DMS153 treated with DMSO at 0.1 percent for 48 hours (cell line): Measurements from ENCODE around the gene TTC39C.
"Not testable (repeated sequence)": the region's sequence is repeated elsewhere in the genome, so short reads cannot be mapped to it uniquely, and the experiment has no call there.

ENCODE experiments used
- DNase-seq: peaks from one replicate; lab custom pipeline; 2025; ENCODE audit not compliant: unreplicated experiment; lab: John Stamatoyannopoulos, UW

TTC39C gene

DNA sequence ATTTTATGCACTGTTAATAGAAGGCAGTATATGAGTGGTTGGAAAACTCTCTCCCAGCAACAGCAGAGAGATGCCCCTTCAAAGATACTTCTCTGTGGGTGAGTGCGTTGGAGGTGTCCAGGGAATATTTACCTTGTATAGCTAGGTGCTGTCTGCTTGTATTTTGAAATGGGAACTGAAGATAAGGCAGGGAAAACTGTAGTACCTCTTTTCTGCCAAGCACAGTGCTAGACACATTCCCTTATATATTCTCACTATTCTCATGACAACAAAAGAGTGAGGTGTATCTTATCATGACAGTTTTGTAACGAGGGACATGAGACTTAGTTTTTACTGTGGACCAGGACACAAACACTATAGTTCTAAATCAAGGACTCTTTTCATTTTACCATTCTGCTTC is 2.1 kb downstream of the TTC39C start:
- peak; percentile 52 for DNase-seq

DNA sequence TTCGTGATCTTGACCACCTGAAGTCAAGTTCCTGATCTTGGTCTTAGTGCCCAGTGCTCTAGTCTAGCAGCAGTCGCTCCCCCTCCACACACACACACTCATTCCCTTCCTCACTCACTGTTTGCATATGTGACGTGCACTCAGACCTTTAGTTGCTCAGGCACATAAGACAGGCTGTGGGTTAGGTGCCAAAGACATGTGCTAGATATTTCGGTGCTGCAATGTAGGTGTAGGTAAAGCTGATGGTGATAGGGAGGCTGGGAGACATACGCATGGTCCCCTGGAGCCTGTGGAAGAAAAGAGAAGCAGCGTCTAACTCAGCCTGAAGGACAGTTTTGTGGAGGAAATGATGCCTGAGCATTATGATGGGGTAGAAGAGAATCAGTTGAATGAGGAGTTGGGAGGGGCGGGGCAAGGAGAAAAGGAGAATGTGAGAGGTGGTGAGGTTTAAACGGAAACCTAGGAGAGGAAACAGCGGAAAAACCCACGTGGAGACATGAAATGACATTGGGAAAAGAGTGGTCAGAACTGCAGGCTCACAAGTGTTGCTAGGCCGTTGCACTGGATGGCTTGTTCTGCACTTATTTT is 3.8 kb downstream of the TTC39C start:
- DNase-seq: no peak

- no peak for DNase-seq
These were observed 5.2 kb downstream of the TTC39C start for GRCh38 chr18:24019641-24020331.

GRCh38 chr18:24021505-24021904 is 7.0 kb downstream of the TTC39C start:
- no peak for DNase-seq

GRCh38 chr18:24022161-24022560 is 7.6 kb downstream of the TTC39C start:
- DNase-seq: no peak

GRCh38 chr18:24023185-24023814 is 8.7 kb downstream of the TTC39C start:
- no peak for DNase-seq

DNA sequence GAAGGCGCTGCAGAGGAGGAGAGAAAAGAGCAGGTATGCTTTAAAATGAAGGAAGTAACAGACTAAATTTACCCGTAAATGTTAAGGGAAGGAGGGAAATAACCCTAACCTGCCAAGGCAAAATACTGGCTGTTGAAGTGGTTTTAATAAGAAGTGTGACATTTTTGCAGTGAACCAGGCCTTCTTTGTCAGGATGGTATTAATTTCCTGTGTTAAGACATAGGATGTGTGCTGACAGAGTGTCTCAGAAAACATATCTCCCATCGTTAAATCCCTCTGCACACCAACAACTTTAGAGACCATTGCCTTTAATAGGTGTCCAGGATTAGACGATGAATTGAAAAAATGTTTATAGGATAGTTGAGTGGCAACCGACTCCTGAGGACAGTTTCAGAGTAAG is 9.9 kb downstream of the TTC39C start:
- no peak for DNase-seq

- DNase-seq: no peak
These were observed 11.9 kb downstream of the TTC39C start for GRCh38 chr18:24026457-24026856.

DNA sequence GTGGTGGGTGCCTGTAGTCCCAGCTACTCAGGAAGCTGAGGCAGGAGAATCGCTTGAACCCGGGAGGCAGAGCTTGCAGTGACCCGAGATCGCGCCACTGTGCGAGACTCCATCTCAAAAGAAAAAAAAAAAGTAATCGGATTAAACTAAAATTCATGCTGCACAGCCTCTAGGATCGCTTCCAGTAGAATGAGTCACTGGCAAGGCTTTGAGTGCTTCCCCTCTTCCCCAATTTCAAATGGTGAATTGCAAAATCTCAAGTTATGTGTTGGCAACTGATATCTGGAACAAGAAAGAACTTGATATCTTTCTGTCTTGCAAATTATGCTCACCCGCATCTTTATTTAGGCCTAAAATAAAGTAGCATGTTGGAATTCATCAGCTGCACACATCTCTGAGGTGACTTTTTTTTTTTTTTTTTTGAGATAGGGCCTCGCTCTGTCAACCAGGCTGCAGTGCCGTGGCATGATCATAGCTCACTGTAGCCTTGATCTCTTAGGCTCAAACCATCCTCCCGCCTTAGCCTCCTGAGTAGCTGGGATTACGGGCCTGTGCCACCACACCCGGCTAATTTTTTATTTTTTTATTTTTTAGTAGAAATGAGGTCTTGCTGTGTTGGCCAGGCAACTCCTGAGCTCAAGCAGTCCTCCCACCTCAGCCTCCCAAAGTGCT is 12.7 kb downstream of the TTC39C start:
- DNase-seq: no peak

- not testable (repeated sequence) for DNase-seq
These were observed 14.4 kb downstream of the TTC39C start for GRCh38 chr18:24028946-24029345.

DNA sequence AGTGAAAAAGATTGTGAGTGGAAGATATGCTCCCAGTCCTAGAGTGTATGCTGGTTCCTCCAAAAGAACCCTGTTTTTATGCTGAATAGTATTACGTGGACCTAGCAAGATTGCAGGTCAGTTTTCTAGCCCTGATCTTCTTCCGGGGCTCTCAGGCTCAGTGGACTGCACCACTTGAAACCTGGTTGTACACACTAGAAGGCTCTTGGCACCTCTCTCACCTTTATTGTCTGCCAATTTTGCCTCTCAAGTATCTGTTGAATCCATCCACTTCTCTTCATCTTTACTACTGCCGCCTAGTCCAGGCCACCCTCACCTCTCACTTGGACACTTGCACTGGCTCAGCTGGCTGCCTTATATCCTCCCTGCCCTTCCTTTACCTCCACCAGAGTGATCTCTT is 16.8 kb downstream of the TTC39C start:
- no peak for DNase-seq

- no peak for DNase-seq
These were observed 17.4 kb downstream of the TTC39C start for GRCh38 chr18:24031916-24032315.

- DNase-seq: no peak
These were observed 19.3 kb downstream of the TTC39C start for GRCh38 chr18:24033641-24034412.

- no peak for DNase-seq
These were observed 20.8 kb downstream of the TTC39C start for GRCh38 chr18:24035316-24035715.

GRCh38 chr18:24039671-24040070 is 25.1 kb downstream of the TTC39C start:
- no peak for DNase-seq

- DNase-seq: no peak
These were observed 27.1 kb downstream of the TTC39C start for GRCh38 chr18:24041691-24042090.

- DNase-seq: no peak
These were observed 28.8 kb downstream of the TTC39C start for GRCh38 chr18:24043403-24043802.

GRCh38 chr18:24048261-24048660 is 33.7 kb downstream of the TTC39C start:
- DNase-seq: no peak

GRCh38 chr18:24049142-24049541 is 34.6 kb downstream of the TTC39C start:
- DNase-seq: no peak

DNA sequence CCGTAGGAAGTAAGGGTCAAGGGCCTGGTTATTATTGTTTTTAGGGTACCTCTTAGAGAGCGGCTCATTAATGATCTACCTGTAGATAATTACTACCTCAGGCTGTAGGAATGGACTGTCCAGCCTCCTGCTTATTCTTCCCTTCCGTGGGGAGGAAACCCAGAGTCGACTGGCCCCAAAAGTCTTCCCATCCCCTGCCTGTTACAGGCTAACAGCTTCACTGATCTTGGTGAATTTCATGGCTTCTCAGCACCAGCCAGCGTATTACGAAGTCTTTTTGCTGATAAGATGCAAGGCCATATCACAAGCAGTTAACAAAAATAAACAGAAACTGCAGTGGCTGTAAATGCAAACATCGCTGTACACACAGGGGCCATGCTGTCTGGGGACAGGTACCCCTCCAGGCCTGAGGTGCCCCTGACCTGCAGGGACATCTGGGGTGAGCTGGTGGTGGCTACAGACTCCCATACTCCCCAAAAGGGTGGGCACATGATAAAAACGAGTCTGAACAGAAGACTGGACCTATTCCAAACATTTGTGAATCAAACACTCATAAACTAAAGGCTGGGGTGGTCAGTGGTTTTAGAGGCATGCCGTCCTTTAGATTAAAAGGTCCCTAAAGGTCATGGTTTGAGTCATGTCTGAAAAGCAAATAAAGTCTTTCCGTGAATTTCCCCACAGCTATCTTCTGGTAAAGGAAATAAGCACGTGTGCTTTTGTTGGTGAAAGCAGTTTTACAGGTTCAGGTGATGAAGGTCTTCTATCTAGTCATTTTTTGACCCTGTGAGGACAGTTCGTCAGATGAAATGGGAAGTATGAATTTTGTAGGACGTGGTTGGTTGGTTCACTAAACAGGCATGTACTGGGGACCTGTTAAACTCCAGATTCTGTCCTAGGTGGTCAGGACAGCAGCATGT is 36.7 kb downstream of the TTC39C start:
- no peak for DNase-seq
